AG09309 (cell line): ENCODE measurements around the gene TRPC4.
A peak's percentile ranks its signal among the peaks of the same experiment; 100 is the strongest.

Experiments
- DNase-seq: peaks from one replicate; pipeline ENCODE4 v3.0.0-alpha.2; 2010; ENCODE audit warnings: low read depth
- H3K4me3 ChIP-seq: 2 replicates; pipeline ENCODE4 v1.5.1; 2011; ENCODE audit warnings: mild to moderate bottlenecking, low read depth, low read length, moderate library complexity; ENCODE audit not compliant: control insufficient read depth
- CTCF ChIP-seq: IDR thresholded peaks from 2 replicates; pipeline ENCODE4 v1.5.1; 2011; ENCODE audit warnings: mild to moderate bottlenecking, low read depth, low read length, inconsistent platforms; ENCODE audit not compliant: insufficient read depth, control insufficient read depth; ENCODE audit errors: missing control alignments

The TRPC4 gene

GRCh38 chr13:37701972-37702371 lies 167.6 kb downstream of the TRPC4 start:
- TF ChIP-seq CTCF = no peak
- DNase-seq = peak; percentile 92

GRCh38 chr13:37701306-37701705 lies 168.3 kb downstream of the TRPC4 start:
- no peak overlapping the region for H3K4me3 ChIP-seq
- DNase-seq = peak; percentile 31
- no peak for TF ChIP-seq CTCF

More at GRCh38 chr13:37701972-37702371, 167.6 kb downstream of the TRPC4 start:
- H3K4me3 ChIP-seq = no peak overlapping the region

- no peak for TF ChIP-seq CTCF
- no peak for DNase-seq
- H3K4me3 ChIP-seq = no peak overlapping the region
Observed at GRCh38 chr13:37700887-37701286, 168.7 kb downstream of the TRPC4 start.

- DNase-seq = no peak
- no peak for TF ChIP-seq CTCF
- H3K4me3 ChIP-seq = no peak overlapping the region
Observed at GRCh38 chr13:37695200-37695599, 174.4 kb downstream of the TRPC4 start.

GRCh38 chr13:37690361-37690760 lies 179.2 kb downstream of the TRPC4 start:
- DNase-seq = no peak
- TF ChIP-seq CTCF = no peak
- H3K4me3 ChIP-seq = no peak overlapping the region

- no peak overlapping the region for H3K4me3 ChIP-seq
- DNase-seq = no peak
- no peak for TF ChIP-seq CTCF
Observed at GRCh38 chr13:37686501-37686900, 183.1 kb downstream of the TRPC4 start.

GRCh38 chr13:37685206-37685605 lies 184.4 kb downstream of the TRPC4 start:
- no peak overlapping the region for H3K4me3 ChIP-seq
- TF ChIP-seq CTCF = no peak
- no peak for DNase-seq
